Astrocyte (in vitro differentiated cells and primary cell): ENCODE results near the gene SLC7A5.

Experiments used
- CTCF ChIP-seq: IDR thresholded peaks from 2 replicates; pipeline ENCODE4 v1.5.1; 2011; ENCODE audit warnings: low read depth, mild to moderate bottlenecking, inconsistent platforms, low read length, moderate library complexity; ENCODE audit not compliant: insufficient read depth
- EZH2 ChIP-seq: IDR thresholded peaks from 2 replicates; pipeline ENCODE4 v1.6.1; 2012; ENCODE audit warnings: mild to moderate bottlenecking, low read length, inconsistent platforms; ENCODE audit not compliant: insufficient read depth

GRCh38 chr16:87914812-87915211 lies 45.5 kb upstream of the SLC7A5 start:
- no peak for TF ChIP-seq CTCF
- TF ChIP-seq EZH2 = no peak
